Stimulated activated memory B cell treated with anti-CD40 and anti-IgM and Interleukin-4, amounts not matched to agents 10 μg/mL and 1 μg/mL and 100 μg/mL, for 72 hours (primary cell): ENCODE measurements around the gene RPRD1B.
"Not testable (repeated sequence)": the region's sequence is repeated elsewhere in the genome, so short reads cannot be mapped to it uniquely, and the experiment has no call there.

ENCODE experiments used
- ATAC-seq: fragments of 150-1000 bp; cut with Tn5 transposase; 2 replicates; pipeline ENCODE4 v1.10.0; 2021
- H3K27ac Mint-ChIP-seq: one replicate; pipeline ENCODE4 v1.8.0; 2022; ENCODE audit warnings: mild to moderate bottlenecking, mixed read lengths
- H3K27me3 Mint-ChIP-seq: one replicate; pipeline ENCODE4 v1.8.0; 2022; ENCODE audit warnings: mixed read lengths
- H3K36me3 Mint-ChIP-seq: one replicate; pipeline ENCODE4 v1.8.0; 2022; ENCODE audit warnings: mixed read lengths
- H3K4me1 Mint-ChIP-seq: one replicate; pipeline ENCODE4 v1.8.0; 2022; ENCODE audit warnings: mixed read lengths
- H3K4me3 Mint-ChIP-seq: one replicate; pipeline ENCODE4 v1.8.0; 2022; ENCODE audit warnings: mild to moderate bottlenecking, moderate library complexity, mixed read lengths
- H3K9me3 Mint-ChIP-seq: one replicate; pipeline ENCODE4 v1.8.0; 2022; ENCODE audit warnings: mixed read lengths

RPRD1B gene

GRCh38 chr20:37995856-37996605 lies 37.5 kb upstream of the RPRD1B start:
- Mint-ChIP-seq H3K27ac (no peak overlapping the region), H3K4me3 (no peak overlapping the region), H3K4me1 (peaks cover 14% of the 10 kb centered on the region), H3K36me3 (peaks cover 65% of the 10 kb centered on the region), H3K27me3 (no peaks in the 10 kb centered on the region), H3K9me3 (no peaks in the 10 kb centered on the region)
- ATAC-seq: no peak

GRCh38 chr20:37997516-37997915 lies 36.0 kb upstream of the RPRD1B start:
- peaks cover 59% of the 10 kb centered on the region for H3K36me3 Mint-ChIP-seq
- no peak overlapping the region for H3K4me3 Mint-ChIP-seq
- H3K4me1 Mint-ChIP-seq: no peaks in the 10 kb centered on the region
- H3K27ac Mint-ChIP-seq: no peak overlapping the region
- H3K9me3 Mint-ChIP-seq: no peaks in the 10 kb centered on the region
- no peak for ATAC-seq
- H3K27me3 Mint-ChIP-seq: no peaks in the 10 kb centered on the region

- Mint-ChIP-seq H3K27ac (no peak overlapping the region), H3K9me3 (no peaks in the 10 kb centered on the region), H3K4me3 (no peak overlapping the region), H3K27me3 (no peaks in the 10 kb centered on the region), H3K36me3 (peaks cover 59% of the 10 kb centered on the region), H3K4me1 (no peaks in the 10 kb centered on the region)
- ATAC-seq: no peak
These were observed 33.9 kb upstream of the RPRD1B start for GRCh38 chr20:37999526-38000263.

- H3K36me3 Mint-ChIP-seq: peaks cover 59% of the 10 kb centered on the region
- H3K9me3 Mint-ChIP-seq: no peaks in the 10 kb centered on the region
- H3K4me3 Mint-ChIP-seq: no peak overlapping the region
- H3K27ac Mint-ChIP-seq: no peak overlapping the region
- H3K27me3 Mint-ChIP-seq: no peaks in the 10 kb centered on the region
- ATAC-seq: no peak
- H3K4me1 Mint-ChIP-seq: no peaks in the 10 kb centered on the region
These were observed 33.3 kb upstream of the RPRD1B start for GRCh38 chr20:38000293-38000692.

GRCh38 chr20:38001173-38001875 lies 32.2 kb upstream of the RPRD1B start:
- Mint-ChIP-seq H3K4me3 (no peak overlapping the region), H3K4me1 (no peaks in the 10 kb centered on the region), H3K36me3 (peaks cover 58% of the 10 kb centered on the region), H3K27me3 (no peaks in the 10 kb centered on the region), H3K27ac (no peak overlapping the region), H3K9me3 (no peaks in the 10 kb centered on the region)
- ATAC-seq: no peak

GRCh38 chr20:38001981-38002380 lies 31.6 kb upstream of the RPRD1B start:
- no peaks in the 10 kb centered on the region for H3K9me3 Mint-ChIP-seq
- H3K4me1 Mint-ChIP-seq: no peaks in the 10 kb centered on the region
- peaks cover 57% of the 10 kb centered on the region for H3K36me3 Mint-ChIP-seq
- H3K27ac Mint-ChIP-seq: no peak overlapping the region
- ATAC-seq: no peak
- H3K27me3 Mint-ChIP-seq: no peaks in the 10 kb centered on the region
- H3K4me3 Mint-ChIP-seq: no peak overlapping the region

- H3K27me3 Mint-ChIP-seq: no peaks in the 10 kb centered on the region
- H3K4me1 Mint-ChIP-seq: no peaks in the 10 kb centered on the region
- ATAC-seq: no peak
- H3K4me3 Mint-ChIP-seq: no peak overlapping the region
- H3K9me3 Mint-ChIP-seq: no peaks in the 10 kb centered on the region
- peaks cover 53% of the 10 kb centered on the region for H3K36me3 Mint-ChIP-seq
- no peak overlapping the region for H3K27ac Mint-ChIP-seq
These were observed 31.1 kb upstream of the RPRD1B start for GRCh38 chr20:38002422-38002821.

- no peak for ATAC-seq
- Mint-ChIP-seq H3K4me3 (no peak overlapping the region), H3K27me3 (no peaks in the 10 kb centered on the region)
These were observed 29.1 kb upstream of the RPRD1B start for GRCh38 chr20:38004416-38004815.

GRCh38 chr20:38005903-38006302 lies 27.6 kb upstream of the RPRD1B start:
- Mint-ChIP-seq H3K27me3 (no peaks in the 10 kb centered on the region), H3K9me3 (no peaks in the 10 kb centered on the region), H3K36me3 (peaks cover 40% of the 10 kb centered on the region), H3K27ac (no peak overlapping the region), H3K4me3 (no peak overlapping the region), H3K4me1 (no peaks in the 10 kb centered on the region)
- ATAC-seq: no peak

More at GRCh38 chr20:38004416-38004815, 29.1 kb upstream of the RPRD1B start:
- H3K27ac Mint-ChIP-seq: no peak overlapping the region
- no peaks in the 10 kb centered on the region for H3K4me1 Mint-ChIP-seq
- H3K36me3 Mint-ChIP-seq: peaks cover 53% of the 10 kb centered on the region
- H3K9me3 Mint-ChIP-seq: no peaks in the 10 kb centered on the region

- no peak overlapping the region for H3K27ac Mint-ChIP-seq
- H3K4me3 Mint-ChIP-seq: no peak overlapping the region
- no peaks in the 10 kb centered on the region for H3K27me3 Mint-ChIP-seq
- no peak for ATAC-seq
- H3K9me3 Mint-ChIP-seq: no peaks in the 10 kb centered on the region
- H3K36me3 Mint-ChIP-seq: peaks cover 48% of the 10 kb centered on the region
- H3K4me1 Mint-ChIP-seq: no peaks in the 10 kb centered on the region
These were observed 26.0 kb upstream of the RPRD1B start for GRCh38 chr20:38007526-38007925.

- Mint-ChIP-seq H3K4me1 (no peaks in the 10 kb centered on the region), H3K4me3 (no peak overlapping the region), H3K27me3 (no peaks in the 10 kb centered on the region), H3K27ac (no peak overlapping the region), H3K9me3 (no peaks in the 10 kb centered on the region), H3K36me3 (peaks cover 57% of the 10 kb centered on the region)
- ATAC-seq: no peak
These were observed 25.2 kb upstream of the RPRD1B start for GRCh38 chr20:38008233-38008944.

- H3K4me1 Mint-ChIP-seq, H3K9me3 Mint-ChIP-seq, H3K27me3 Mint-ChIP-seq, ATAC-seq, H3K4me3 Mint-ChIP-seq, H3K27ac Mint-ChIP-seq: not testable (repeated sequence)
- peaks cover 59% of the 10 kb centered on the region for H3K36me3 Mint-ChIP-seq
These were observed 24.1 kb upstream of the RPRD1B start for GRCh38 chr20:38009416-38009815.

- no peaks in the 10 kb centered on the region for H3K27me3 Mint-ChIP-seq
- ATAC-seq: no peak
- no peak overlapping the region for H3K27ac Mint-ChIP-seq
- H3K4me3 Mint-ChIP-seq: no peak overlapping the region
- H3K9me3 Mint-ChIP-seq: no peaks in the 10 kb centered on the region
- peaks cover 61% of the 10 kb centered on the region for H3K36me3 Mint-ChIP-seq
- H3K4me1 Mint-ChIP-seq: no peaks in the 10 kb centered on the region
These were observed 21.9 kb upstream of the RPRD1B start for GRCh38 chr20:38011696-38012095.

GRCh38 chr20:38012332-38012731 lies 21.2 kb upstream of the RPRD1B start:
- no peaks in the 10 kb centered on the region for H3K4me1 Mint-ChIP-seq
- H3K9me3 Mint-ChIP-seq: peaks cover 3% of the 10 kb centered on the region
- H3K27me3 Mint-ChIP-seq: no peaks in the 10 kb centered on the region
- H3K27ac Mint-ChIP-seq: no peak overlapping the region
- H3K36me3 Mint-ChIP-seq: peaks cover 67% of the 10 kb centered on the region
- no peak overlapping the region for H3K4me3 Mint-ChIP-seq
- ATAC-seq: no peak

- H3K27me3 Mint-ChIP-seq: no peaks in the 10 kb centered on the region
- no peak overlapping the region for H3K27ac Mint-ChIP-seq
- no peaks in the 10 kb centered on the region for H3K4me1 Mint-ChIP-seq
These were observed 19.7 kb upstream of the RPRD1B start for GRCh38 chr20:38013887-38014286.

More at GRCh38 chr20:38013887-38014286, 19.7 kb upstream of the RPRD1B start:
- H3K36me3 Mint-ChIP-seq: peaks cover 78% of the 10 kb centered on the region
- H3K9me3 Mint-ChIP-seq: peaks cover 8% of the 10 kb centered on the region
- ATAC-seq: no peak
- no peak overlapping the region for H3K4me3 Mint-ChIP-seq
